NCI-H2081 (cell line): ENCODE data around the gene BACE2.
A peak's percentile ranks its signal among the peaks of the same experiment; 100 is the strongest.
"Not testable (repeated sequence)": the region's sequence is repeated elsewhere in the genome, so short reads cannot be mapped to it uniquely, and the experiment has no call there.

Experiments
- DNase-seq, 2 experiments: peaks; one replicate each; lab custom pipeline; 2025; lab: John Stamatoyannopoulos, UW

Gene BACE2

DNA sequence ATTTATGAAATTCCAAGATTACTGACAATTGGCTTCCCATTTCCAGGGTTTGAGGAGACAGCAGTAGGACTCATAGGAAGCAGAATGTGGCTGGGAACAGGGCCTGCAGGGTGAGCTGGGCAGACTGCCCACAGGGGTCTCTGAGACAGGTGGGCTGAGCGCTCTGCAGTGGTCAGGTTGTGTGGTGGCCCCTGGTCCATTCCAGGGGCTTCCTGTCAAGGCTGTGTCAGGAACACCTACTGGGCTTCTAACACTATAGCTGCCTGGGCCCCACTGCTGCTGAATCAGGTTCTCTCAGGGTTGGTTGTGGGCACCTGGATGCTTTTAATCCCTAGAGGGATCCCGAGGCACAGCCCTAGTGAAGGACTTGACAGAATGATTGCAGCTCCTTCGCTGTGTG lies 72.1 kb downstream of the BACE2 start:
- DNase-seq, result no peak

DNA sequence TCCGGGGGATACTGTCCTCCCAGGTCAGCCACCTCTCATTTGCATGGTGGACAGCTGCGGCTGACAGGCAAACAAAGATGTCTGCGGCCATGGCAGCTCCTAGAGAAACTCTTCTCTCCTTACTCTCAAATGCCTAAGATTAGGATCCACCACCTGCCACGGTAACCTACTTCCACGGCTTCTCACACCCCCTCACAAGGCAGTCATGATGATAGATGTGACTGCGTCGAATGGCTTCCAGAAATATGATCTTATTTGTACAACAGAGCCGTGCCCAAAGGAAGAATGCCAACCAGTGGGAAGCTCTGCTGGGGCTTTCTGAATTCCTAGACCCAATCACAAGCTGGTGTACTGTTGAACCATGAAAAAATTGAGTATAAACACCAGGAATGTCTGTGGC lies 73.4 kb downstream of the BACE2 start:
- no peak for DNase-seq

DNA sequence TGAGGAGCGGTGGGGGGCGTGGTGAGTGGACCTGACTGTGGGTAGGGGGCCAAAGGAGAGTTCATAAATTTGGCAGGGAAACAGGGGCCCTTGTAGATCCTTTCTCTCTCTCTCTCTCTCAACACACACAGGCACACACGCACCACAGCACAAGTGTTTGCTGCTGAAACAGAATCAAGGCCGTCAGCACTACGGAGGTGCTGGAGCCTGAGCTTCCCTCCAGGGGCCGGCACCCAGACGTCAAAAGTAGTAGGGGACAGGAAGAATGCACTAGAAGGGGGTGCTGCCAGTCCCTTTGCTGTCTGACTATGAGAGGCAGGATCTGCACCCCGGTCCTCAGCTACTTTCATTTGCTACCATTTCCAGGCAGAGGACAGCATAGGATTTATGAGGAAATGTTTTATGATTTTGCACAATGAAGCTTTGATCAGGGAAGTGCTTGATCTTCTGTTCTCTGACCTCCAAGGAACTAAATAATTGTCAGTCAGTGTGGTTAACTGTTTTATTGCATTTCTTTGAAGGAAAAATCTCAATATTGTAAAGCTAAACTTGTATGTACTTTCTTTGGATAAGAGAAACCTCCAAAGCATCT lies 74.4 kb downstream of the BACE2 start:
- DNase-seq, result no peak

DNA sequence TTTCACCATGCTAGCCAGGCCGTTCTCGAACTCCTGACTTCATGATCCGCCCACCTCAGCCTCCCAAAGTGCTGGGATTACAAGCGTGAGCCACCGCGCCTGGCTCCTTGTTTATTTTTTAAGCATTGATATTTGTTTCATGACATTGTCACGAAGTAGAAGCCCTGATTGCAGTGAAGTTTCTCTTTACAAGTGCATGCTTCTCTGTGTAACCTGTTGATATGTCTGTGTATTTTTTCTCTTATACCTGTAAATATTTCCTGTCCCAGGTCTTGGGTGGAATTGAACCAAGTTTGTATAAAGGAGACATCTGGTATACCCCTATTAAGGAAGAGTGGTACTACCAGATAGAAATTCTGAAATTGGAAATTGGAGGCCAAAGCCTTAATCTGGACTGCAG lies 75.1 kb downstream of the BACE2 start:
- DNase-seq, result no peak

DNA sequence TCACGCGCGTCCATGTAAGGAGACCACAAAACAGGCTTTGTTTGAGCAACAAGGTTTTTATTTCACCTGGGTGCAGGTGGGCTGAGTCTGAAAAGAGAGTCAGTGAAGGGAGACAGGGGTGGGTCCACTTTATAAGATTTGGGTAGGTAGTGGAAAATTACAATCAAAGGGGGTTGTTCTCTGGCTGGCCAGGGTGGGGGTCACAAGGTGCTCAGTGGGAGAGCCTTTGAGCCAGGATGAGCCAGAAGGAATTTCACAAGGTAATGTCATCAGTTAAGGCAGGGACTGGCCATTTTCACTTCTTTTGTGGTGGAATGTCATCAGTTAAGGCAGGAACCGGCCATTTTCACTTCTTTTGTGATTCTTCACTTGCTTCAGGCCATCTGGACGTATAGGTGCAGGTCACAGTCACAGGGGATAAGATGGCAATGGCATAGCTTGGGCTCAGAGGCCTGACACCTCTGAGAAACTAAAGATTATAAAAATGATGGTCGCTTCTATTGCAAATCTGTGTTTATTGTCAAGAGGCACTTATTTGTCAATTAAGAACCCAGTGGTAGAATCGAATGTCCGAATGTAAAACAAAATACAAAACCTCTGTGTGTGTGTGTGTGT lies 76.4 kb downstream of the BACE2 start:
- DNase-seq, result not testable (repeated sequence)

DNA sequence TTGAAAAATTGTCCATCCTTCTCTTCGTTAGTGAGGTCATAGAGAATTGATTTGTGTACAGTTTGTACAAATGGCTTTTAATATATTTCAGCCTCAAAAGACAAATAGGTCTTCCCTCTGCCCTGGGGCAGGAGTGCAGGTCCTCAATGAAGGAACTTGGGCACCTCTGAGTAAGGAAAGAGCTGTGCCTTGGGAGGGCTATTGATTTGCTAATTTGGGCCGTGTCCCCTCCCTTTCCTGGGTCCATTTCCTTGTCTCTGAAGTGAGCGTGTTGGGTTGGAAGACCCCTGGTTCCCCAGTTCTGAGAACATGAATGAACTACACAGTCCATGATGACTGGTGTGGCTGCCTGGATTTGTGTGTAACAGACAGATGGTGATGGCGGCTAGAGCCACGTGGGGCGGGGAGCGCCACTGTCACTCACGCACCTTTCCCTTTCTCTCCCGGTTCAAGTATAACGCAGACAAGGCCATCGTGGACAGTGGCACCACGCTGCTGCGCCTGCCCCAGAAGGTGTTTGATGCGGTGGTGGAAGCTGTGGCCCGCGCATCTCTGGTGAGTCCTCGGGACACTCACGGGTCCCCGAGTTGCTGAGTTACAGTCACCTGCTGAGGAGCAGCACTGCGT lies 77.7 kb downstream of the BACE2 start:
- no peak for DNase-seq

DNA sequence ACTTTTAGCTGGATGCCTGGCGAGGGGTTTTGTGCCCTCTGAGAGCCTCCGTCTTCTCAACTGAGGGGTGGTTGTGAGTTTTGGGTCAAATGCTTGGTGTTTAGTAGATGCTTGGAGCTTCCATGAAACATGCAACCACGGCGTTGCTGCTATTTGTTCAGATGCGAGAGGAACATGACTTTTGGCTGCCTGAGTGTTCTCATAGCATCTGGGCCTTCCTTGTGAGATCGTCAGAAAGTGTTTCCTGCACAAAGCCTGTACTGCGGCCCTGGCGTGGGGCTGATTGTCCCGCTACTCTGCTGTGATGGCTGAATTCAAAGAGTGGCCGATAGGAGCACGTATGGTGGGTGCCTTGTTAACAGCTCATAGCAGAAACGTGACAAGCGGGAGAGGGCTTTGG lies 78.8 kb downstream of the BACE2 start:
- no peak for DNase-seq

DNA sequence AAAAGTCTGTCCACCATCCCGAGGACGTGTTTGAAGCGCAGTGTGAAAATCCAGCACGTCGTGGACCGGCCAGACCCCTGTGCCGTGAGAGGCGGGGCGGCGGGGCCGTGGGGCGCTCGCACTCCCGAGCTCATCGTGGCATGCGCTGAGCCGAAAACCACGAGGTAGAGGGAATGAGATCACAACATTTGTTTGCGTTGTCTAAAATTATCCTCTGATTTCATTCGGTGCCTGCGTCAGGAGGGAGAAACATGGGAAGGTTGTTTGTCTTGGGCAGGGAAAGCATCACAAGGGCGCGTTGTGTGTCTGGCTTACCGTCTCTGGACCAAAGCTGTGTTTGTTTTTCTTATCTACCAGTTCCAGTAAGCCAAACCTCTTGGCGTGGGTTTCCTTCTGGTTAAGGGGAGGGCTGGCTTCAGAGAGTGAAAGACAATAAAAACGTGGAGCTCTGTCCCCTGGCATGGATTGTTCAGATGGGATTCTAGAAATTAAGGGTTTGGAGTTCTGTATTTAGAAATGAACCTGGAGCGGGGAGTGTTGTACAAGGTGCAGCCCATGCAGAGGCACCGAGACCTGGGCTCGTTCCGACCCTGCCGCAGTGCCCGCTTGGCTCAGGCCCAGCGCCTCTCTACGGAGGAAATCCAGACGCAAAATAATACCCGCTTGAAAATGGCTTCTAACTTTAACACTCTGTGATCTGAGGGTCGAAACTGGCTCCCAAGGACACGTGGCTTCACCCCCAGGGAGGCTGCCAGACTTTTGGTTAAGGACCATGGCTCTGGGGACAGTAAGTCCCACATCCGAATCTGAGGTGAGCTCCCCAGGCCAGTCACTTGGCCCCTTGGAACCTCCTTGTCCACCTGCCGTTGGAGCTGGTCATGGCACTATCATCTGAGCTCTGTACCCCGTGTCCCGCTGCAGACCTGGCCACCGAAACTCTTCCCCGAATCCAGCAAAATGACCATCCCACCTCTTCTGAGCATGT lies 79.9 kb downstream of the BACE2 start:
- DNase-seq, result no peak

DNA sequence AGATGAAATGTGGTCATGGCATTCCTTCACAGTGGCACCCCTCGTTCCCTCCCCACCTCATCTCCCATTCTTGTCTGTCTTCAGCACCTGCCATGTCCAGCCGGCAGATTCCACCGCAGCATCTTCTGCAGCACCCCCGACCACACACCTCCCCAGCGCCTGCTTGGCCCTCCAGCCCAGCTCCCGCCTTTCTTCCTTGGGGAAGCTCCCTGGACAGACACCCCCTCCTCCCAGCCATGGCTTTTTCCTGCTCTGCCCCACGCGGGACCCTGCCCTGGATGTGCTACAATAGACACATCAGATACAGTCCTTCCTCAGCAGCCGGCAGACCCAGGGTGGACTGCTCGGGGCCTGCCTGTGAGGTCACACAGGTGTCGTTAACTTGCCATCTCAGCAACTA lies 81.5 kb downstream of the BACE2 start:
- no peak for DNase-seq

DNA sequence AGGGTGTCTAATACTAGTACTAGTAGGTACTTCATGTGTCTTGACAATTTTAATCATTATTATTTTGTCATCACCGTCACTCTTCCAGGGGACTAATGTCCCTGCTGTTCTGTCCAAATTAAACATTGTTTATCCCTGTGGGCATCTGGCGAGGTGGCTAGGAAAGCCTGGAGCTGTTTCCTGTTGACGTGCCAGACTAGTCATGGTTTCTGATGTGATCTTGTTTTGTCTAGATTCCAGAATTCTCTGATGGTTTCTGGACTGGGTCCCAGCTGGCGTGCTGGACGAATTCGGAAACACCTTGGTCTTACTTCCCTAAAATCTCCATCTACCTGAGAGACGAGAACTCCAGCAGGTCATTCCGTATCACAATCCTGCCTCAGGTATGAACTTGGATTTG lies 82.6 kb downstream of the BACE2 start:
- peak; percentile 2 to 61 for DNase-seq

DNA sequence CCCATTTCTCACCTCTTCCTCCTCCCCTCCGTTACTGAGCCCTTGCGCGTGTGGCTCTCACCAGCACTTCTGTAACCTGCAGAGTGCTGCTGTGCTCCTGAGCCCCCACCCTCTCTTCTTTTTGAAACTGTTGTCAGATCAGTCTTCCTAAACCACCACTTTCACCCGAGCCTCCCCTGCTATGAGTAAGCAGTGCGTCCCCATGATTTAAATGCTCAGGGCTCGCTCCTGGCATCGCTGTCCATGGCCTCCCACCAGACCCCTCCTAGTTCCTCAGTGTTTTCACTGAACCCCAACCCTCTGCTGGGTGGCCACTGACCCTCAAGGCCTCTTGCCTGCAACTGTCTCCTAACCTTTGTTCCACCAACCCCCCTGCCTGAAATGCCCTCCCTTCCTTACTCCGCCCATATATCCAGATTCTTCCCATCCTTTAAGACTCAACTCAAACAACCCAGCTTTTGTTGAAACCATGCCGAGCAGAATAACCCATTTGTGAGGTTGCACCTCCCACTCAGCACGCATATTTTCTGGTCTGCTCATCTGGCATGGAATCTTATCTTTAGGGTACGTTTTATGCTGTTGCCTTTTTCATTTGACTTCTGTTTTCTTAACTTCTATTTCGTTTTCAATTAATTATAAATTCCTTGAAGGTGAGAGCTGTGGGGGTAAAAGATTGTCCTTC lies 84.1 kb downstream of the BACE2 start:
- DNase-seq, result no peak

DNA sequence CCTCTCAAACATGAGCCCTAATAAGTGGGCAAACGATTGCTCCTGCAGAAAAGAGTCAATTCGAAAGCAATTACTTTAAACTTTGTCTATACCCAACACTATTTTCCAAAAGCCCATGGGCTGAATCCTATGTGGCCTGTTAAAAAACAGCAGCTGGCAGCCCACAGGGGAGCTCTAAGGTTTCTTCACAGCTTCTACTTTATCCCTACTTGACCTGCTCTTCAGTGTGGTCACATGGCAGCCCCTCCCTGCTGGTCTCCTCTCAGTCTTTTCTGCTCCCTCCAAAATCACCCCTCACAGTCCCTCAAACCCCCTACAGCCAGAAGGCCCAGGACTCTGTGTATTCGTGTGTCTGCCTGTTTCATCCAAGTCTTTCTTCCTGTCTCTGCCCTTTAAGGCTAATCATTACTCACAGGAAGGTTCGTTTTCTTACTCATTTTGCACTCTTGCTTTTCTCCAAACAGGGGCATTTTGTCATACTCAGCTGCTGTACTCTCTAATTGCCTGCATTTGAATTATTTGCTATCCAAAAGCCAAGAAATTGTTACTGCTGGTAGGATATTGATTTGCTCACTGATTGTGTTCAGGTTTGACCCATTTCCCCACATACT lies 86.2 kb downstream of the BACE2 start:
- DNase-seq, result no peak

DNA sequence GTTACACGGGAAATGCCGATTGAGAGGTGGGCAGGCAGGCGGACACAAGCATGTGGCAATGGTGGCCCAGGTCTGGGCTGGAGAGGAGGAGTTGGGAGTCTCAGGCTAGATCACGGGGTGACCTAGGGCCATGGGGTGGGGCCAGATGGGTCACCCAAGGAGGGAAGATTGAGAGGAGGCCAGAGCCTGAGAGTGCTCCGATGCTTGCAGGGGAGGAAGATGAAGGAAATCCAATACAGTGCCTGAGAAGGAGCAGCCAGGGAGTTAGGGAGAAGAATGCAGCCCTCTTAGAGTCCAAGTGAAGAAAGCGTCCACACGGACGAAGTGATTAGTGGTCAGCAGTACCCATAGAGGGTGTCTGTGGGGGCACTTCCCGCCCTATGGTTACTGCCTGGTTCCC lies 87.2 kb downstream of the BACE2 start:
- no peak for DNase-seq

DNA sequence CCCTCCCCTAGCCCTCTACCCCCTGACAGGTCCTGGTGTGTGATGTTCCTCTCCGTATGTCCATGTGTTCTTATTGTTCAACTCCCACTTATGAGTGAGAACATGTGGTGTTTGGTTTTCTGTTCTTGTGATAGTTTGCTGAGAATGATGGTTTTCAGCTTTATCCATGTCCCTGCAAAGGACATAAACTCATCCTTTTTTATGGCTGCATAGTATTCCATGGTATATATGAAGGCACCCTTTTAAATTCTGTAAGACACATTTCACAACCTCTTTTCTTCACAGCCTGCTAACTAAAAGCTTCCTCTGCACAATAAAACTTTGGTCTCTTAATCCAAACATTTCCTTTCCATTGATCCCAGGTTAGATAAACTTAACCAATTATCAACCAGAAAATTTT lies 88.3 kb downstream of the BACE2 start:
- DNase-seq, result not testable (repeated sequence)

DNA sequence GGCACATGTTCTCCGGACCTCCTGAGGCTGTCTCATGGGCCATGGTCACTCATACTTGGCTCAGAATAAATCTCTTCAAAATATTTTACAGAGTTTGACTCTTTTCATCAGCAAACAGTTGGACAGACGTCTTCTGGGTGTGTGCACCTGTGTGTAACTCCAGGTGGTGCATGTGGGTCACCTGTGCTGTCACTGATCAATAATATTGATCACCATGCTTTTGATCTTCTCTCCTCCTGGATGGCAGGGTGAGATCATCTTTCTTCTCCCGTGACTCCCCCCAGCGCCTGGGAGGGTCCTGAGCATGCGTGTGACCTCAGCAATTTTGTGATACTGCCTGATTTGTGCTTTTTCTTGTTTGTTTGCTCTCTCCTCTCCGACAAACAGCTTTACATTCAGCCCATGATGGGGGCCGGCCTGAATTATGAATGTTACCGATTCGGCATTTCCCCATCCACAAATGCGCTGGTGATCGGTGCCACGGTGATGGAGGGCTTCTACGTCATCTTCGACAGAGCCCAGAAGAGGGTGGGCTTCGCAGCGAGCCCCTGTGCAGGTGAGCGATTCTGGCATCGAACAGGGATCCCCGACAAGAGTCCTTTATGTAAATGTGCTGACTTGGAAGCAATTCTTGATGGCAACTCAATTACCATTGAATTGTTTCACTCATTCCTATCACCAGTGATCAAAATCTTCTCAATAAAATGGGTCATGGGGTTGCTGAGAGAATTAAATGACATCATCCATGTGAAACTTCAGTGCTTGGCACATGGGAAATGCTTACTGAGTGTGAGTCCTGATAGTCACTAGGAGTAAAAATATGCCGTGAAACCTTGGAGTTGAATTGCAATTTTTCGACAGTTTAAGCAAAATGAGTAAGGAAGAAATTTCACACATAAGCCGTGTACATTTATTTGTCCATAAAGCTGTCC lies 89.1 kb downstream of the BACE2 start:
- no peak for DNase-seq

DNA sequence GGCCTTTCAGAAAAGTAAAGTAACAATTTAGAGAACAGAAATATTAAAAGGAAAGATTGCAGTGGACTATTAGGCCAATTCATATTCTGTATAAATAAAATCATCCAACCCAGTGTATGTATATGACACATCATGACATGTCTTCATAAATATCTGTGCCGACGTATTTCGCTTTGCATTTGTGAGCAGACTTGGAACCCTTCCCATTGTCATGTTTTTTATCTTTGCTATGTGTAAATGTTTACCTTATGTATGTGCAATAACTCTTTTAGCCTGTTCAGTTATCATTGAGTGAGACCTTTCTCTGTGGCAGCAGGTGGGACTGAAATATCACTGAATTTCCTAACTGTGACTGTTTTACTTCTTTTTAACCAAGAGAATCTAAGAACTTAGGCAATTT lies 90.7 kb downstream of the BACE2 start:
- no peak for DNase-seq

DNA sequence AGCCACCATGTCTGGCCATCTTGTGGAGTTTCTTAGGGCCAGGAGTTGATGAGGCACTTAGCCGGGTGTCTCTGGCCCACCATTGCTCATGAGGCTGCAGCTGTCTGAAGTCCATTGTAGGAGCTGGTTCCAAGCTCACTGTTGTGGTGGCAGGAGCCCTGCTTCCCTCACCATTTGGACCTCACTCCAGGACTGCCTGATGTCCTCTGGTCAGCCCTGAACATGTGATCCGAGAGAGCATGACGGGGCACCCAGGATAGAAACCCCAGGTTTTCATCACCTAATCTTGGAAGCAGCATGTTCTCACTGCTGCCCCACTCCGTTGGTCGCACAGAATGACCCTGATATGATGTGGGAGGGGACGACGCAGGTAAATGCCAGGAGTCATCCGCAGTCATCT lies 92.5 kb downstream of the BACE2 start:
- DNase-seq, result no peak

DNA sequence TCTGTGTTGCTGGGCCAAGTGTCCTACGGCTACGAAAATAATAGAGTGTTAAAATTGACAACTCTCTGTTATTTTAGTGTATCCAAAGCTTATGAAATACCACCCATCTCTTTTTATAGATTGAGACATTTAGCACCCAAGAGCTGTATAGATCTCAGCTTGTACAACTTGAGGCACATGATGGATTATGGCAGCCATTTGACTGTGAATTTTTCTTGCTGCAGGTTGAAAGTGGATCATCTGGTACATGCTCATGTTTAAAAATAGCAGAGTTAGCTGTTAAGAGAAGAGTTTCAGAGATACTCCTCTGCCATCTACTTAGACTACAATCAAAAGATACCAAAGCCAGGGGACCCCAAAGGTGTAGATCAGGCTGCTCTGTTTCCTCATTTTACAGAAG lies 99.4 kb downstream of the BACE2 start:
- no peak for DNase-seq

DNA sequence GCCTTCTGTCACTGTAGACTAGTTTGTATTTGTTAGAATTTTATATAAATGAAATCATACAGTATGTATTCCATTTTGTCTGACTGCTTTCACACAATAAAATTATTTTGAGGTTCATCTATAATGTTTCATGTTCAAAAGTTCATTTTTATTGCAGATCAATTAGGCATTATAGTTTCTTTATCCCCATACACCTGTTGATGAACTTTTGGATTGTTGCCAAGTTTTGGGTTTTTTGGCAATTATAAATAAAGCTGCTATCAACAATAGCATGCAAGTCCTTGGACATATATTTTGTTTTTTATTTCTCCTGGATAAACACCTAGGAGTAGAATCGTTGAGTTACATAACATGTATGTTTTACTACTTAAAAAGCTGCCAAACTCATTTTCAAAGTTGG lies 101.6 kb downstream of the BACE2 start:
- no peak for DNase-seq

DNA sequence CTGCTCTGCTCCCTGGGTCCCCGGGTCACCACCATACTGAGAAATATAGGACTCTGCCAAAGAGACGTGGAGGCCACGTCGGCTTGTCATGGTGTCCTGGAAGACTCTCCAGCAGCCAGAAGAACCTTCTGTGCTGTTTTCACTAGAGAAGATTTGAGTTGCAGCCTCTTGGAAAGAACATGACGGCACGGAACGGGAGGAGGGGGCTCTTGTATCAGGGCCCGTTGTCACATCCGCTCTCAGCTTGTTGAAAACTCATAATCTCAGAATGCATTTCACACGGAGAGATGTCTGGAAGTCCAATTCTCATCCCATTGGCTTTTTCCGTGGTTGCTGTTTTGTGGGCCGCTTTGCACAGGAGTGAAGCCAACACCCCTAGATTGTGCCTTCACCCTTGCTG lies 109.2 kb downstream of the BACE2 start:
- DNase-seq, result no peak

DNA sequence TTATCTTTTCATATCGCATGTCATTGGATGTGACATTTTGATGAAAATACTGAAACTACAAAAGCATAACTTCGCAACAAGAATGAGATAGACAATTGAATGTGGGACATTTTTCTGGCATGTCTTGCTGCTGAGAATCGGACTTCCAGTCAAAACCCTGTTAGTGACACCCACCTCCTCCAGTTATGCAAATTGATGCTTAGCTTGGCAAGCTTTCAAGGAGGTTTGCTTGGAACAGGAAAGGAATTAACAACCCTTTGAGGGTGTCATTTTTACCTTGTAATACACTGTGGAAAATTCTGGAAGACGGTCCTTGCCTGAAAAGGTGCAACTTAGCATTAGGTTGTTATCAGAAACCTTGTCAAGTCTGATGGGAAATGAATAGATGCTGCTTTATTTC lies 109.9 kb downstream of the BACE2 start:
- DNase-seq, result no peak
